Liver (tissue), 3 donors: ENCODE data around the gene DOK3.

Experiments
- EGR1 ChIP-seq, 2 donors: IDR thresholded peaks; 2 replicates each; pipeline ENCODE4 v1.6.1; 2016 to 2018; ENCODE audit warnings: antibody characterized with exemption in 2 of 2, low read depth in 2 of 2
- GABPA ChIP-seq, 2 donors: IDR thresholded peaks in 1 of 2; conservative IDR thresholded peaks in 1 of 2; 2 replicates each; pipeline ENCODE4 v1.6.1; 2016; ENCODE audit warnings: antibody characterized with exemption in 2 of 2, mild to moderate bottlenecking in 1 of 2, moderate library complexity in 1 of 2
- HNF4A ChIP-seq, 2 donors: conservative IDR thresholded peaks; 2 replicates each; pipeline ENCODE4 v1.6.1; 2016; ENCODE audit warnings: antibody characterized with exemption in 2 of 2, mild to moderate bottlenecking in 2 of 2
- JUND ChIP-seq, 2 donors: IDR thresholded peaks; 2 replicates each; pipeline ENCODE4 v1.6.1; 2016; ENCODE audit warnings: antibody characterized with exemption in 2 of 2
- RAD21 ChIP-seq, 2 donors: IDR thresholded peaks; 2 replicates each; pipeline ENCODE4 v1.6.1; 2016; ENCODE audit warnings: antibody characterized with exemption in 2 of 2, mild to moderate bottlenecking in 2 of 2
- SP1 ChIP-seq: IDR thresholded peaks from 2 replicates; pipeline ENCODE4 v1.6.1; 2018; ENCODE audit warnings: antibody characterized with exemption, mild to moderate bottlenecking
- TAF1 ChIP-seq: conservative IDR thresholded peaks from 2 replicates; pipeline ENCODE4 v1.6.1; 2016; ENCODE audit warnings: antibody characterized with exemption, mild to moderate bottlenecking
- YY1 ChIP-seq: IDR thresholded peaks from 2 replicates; pipeline ENCODE4 v1.6.1; 2016; ENCODE audit warnings: antibody characterized with exemption, mild to moderate bottlenecking
- TF ChIP-seq, protein P1 (sequence below): fragments of 150-350 bp; IDR thresholded peaks from 2 replicates; pipeline ENCODE4 v1.5.1; 2017; ENCODE audit warnings: improper control_type of control experiment, low read depth, low read length; ENCODE audit not compliant: missing input control
- TF ChIP-seq, protein P2 (sequence below): IDR thresholded peaks from 2 replicates; pipeline ENCODE4 v1.6.1; 2016; ENCODE audit warnings: antibody characterized with exemption, mild to moderate bottlenecking
- TF ChIP-seq, protein P3 (sequence below): IDR thresholded peaks from 2 replicates; pipeline ENCODE4 v1.6.1; 2016; ENCODE audit warnings: antibody characterized with exemption
- TF ChIP-seq, protein P4 (sequence below): IDR thresholded peaks from 2 replicates; pipeline ENCODE4 v1.6.1; 2016; ENCODE audit warnings: antibody characterized with exemption
- TF ChIP-seq, protein P5 (sequence below): IDR thresholded peaks from 2 replicates; pipeline ENCODE4 v1.6.1; 2016; ENCODE audit warnings: antibody characterized with exemption
- donor health status: healthy.
- donor health status: healthy.

DNA sequence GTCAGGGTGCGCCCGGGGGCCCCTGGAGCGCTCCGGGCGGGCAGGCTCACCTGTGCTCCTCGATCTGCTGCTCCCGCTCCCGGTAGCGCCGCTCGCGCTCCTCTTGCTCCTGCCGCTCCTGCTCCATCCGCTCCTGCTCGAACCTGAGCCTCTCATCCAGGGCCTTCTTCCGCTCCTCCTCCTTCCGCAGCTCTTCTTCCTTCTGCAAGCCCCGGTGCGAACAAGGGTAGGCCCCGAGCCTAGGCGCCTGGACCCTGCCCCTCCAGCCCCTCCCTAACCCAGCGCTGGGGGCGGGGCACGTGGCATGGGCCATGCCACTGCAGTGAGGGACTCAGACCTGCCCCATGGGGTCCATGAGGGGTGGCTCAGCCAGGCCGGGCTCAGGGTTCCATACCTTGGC is 42.8 kb downstream of the DOK3 start:
- TF ChIP-seq TAF1 (no peak), YY1 (no peak), SP1 (no peak), EGR1 (IDR thresholded peaks at IDR 0.05; ENCODE audit: low read depth in 2 of 2) (no peak), HNF4A (conservative IDR thresholded peaks at IDR 0.05) (no peak), JUND (IDR thresholded peaks at IDR 0.05) (no peak), GABPA (IDR thresholded peaks at IDR 0.05 in 1 of 2, conservative IDR thresholded peaks at IDR 0.05 in 1 of 2) (no peak), RAD21 (IDR thresholded peaks at IDR 0.05) (no peak)
- TF ChIP-seq, protein P1, sequence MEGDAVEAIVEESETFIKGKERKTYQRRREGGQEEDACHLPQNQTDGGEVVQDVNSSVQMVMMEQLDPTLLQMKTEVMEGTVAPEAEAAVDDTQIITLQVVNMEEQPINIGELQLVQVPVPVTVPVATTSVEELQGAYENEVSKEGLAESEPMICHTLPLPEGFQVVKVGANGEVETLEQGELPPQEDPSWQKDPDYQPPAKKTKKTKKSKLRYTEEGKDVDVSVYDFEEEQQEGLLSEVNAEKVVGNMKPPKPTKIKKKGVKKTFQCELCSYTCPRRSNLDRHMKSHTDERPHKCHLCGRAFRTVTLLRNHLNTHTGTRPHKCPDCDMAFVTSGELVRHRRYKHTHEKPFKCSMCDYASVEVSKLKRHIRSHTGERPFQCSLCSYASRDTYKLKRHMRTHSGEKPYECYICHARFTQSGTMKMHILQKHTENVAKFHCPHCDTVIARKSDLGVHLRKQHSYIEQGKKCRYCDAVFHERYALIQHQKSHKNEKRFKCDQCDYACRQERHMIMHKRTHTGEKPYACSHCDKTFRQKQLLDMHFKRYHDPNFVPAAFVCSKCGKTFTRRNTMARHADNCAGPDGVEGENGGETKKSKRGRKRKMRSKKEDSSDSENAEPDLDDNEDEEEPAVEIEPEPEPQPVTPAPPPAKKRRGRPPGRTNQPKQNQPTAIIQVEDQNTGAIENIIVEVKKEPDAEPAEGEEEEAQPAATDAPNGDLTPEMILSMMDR = no peak
- TF ChIP-seq, protein P2, sequence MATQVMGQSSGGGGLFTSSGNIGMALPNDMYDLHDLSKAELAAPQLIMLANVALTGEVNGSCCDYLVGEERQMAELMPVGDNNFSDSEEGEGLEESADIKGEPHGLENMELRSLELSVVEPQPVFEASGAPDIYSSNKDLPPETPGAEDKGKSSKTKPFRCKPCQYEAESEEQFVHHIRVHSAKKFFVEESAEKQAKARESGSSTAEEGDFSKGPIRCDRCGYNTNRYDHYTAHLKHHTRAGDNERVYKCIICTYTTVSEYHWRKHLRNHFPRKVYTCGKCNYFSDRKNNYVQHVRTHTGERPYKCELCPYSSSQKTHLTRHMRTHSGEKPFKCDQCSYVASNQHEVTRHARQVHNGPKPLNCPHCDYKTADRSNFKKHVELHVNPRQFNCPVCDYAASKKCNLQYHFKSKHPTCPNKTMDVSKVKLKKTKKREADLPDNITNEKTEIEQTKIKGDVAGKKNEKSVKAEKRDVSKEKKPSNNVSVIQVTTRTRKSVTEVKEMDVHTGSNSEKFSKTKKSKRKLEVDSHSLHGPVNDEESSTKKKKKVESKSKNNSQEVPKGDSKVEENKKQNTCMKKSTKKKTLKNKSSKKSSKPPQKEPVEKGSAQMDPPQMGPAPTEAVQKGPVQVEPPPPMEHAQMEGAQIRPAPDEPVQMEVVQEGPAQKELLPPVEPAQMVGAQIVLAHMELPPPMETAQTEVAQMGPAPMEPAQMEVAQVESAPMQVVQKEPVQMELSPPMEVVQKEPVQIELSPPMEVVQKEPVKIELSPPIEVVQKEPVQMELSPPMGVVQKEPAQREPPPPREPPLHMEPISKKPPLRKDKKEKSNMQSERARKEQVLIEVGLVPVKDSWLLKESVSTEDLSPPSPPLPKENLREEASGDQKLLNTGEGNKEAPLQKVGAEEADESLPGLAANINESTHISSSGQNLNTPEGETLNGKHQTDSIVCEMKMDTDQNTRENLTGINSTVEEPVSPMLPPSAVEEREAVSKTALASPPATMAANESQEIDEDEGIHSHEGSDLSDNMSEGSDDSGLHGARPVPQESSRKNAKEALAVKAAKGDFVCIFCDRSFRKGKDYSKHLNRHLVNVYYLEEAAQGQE = no peak
- TF ChIP-seq, protein P3, sequence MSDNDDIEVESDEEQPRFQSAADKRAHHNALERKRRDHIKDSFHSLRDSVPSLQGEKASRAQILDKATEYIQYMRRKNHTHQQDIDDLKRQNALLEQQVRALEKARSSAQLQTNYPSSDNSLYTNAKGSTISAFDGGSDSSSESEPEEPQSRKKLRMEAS = no peak
- TF ChIP-seq, protein P4, sequence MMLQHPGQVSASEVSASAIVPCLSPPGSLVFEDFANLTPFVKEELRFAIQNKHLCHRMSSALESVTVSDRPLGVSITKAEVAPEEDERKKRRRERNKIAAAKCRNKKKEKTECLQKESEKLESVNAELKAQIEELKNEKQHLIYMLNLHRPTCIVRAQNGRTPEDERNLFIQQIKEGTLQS = no peak
- TF ChIP-seq, protein P5, sequence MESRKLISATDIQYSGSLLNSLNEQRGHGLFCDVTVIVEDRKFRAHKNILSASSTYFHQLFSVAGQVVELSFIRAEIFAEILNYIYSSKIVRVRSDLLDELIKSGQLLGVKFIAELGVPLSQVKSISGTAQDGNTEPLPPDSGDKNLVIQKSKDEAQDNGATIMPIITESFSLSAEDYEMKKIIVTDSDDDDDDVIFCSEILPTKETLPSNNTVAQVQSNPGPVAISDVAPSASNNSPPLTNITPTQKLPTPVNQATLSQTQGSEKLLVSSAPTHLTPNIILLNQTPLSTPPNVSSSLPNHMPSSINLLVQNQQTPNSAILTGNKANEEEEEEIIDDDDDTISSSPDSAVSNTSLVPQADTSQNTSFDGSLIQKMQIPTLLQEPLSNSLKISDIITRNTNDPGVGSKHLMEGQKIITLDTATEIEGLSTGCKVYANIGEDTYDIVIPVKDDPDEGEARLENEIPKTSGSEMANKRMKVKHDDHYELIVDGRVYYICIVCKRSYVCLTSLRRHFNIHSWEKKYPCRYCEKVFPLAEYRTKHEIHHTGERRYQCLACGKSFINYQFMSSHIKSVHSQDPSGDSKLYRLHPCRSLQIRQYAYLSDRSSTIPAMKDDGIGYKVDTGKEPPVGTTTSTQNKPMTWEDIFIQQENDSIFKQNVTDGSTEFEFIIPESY = no peak
